Small intestine (tissue), 7 donors: ENCODE results near the gene NPIPA5. TPM values are rescaled to one million over a fixed set of nuclear protein-coding genes. Genes with fewer than 3 reads are reported as not detected.
A peak's percentile ranks its signal among the peaks of the same experiment; 100 is the strongest.
"Not testable (repeated sequence)": the region's sequence is repeated elsewhere in the genome, so short reads cannot be mapped to it uniquely, and the experiment has no call there.

Experiments
- DNase-seq, 2 donors: peaks; one replicate each; pipeline versions ENCODE4 v3.0.0 to v3.0.0-alpha.2; 2013
- FAIRE-seq: peaks from 2 replicates; lab custom pipeline; 2012; peaks lifted over from hg19 to GRCh38; lab: Jason Lieb, UNC
- H3K27ac ChIP-seq, 3 donors: one replicate each; pipeline ENCODE4 v1.5.1; 2013; ENCODE audit warnings: low read length in 2 of 3, mild to moderate bottlenecking in 2 of 3, control low read depth in 1 of 3, inconsistent platforms in 1 of 3, low read depth in 1 of 3, moderate library complexity in 1 of 3
- H3K27me3 ChIP-seq, 3 donors: one replicate each; pipeline ENCODE4 v1.6.1; 2013; ENCODE audit warnings: low read length in 3 of 3, inconsistent platforms in 1 of 3; ENCODE audit not compliant: control insufficient read depth in 3 of 3, insufficient read depth in 3 of 3
- H3K36me3 ChIP-seq, 3 donors: one replicate each; pipeline ENCODE4 v1.6.1; 2013; ENCODE audit warnings: low read length in 3 of 3, inconsistent platforms in 1 of 3, low read depth in 1 of 3, mild to moderate bottlenecking in 1 of 3, moderate library complexity in 1 of 3; ENCODE audit not compliant: control insufficient read depth in 3 of 3, insufficient read depth in 2 of 3
- H3K4me1 ChIP-seq, 3 donors: one replicate each; pipeline ENCODE4 v1.6.1; 2013; ENCODE audit warnings: low read length in 2 of 3, inconsistent platforms in 1 of 3, low read depth in 1 of 3, mild to moderate bottlenecking in 1 of 3, moderate library complexity in 1 of 3; ENCODE audit not compliant: control insufficient read depth in 3 of 3, insufficient read depth in 2 of 3
- H3K4me3 ChIP-seq, 3 donors: one replicate each; pipeline ENCODE4 v1.5.1; 2013; ENCODE audit warnings: low read length in 3 of 3, control low read depth in 1 of 3, inconsistent platforms in 1 of 3, low read depth in 1 of 3, mild to moderate bottlenecking in 1 of 3, moderate library complexity in 1 of 3
- H3K9me3 ChIP-seq, 2 donors: one replicate each; pipeline ENCODE4 v1.6.1; 2013; ENCODE audit warnings: low read depth in 1 of 2, low read length in 1 of 2; ENCODE audit not compliant: control insufficient read depth in 2 of 2, insufficient read depth in 1 of 2
- WGBS, 3 donors: extraction: QIAGEN DNeasy Blood & Tissue Kit; methylation state at CpG; one replicate each; pipeline ENCODE4 v1.1.7; 2013; 5-methylcytosine and 5-hydroxymethylcytosine counted together
- polyA plus RNA-seq, 4 donors: library from polyadenylated mRNA; stranded (reverse) in 3 of 4; unstranded in 1 of 4; fragments of 200-250 nt in 3 of 4; fragments of 120-200 nt in 1 of 4; gene quantifications; one replicate each; pipeline versions ENCODE4 v1.2.1 to v1.2.3, GENCODE V29; 2013
- donor health status: healthy with polysubstance abuse.
- donor health status: control.
- donor health status: control.
- donor health status: Bipolar disorder and iron deficiency.
- donor health status: healthy.

NPIPA5 gene
- polyA plus RNA-seq, 4 donors: 2.5 to 17.4 (median 12.6) TPM

GRCh38 chr16:15398618-15399316 lies 20.7 kb upstream of the NPIPA5 start:
- peak; percentile 83 to 87 for DNase-seq
- peaks cover 0 to 15% (median 0%) of the 10 kb centered on the region in 3 donors for H3K36me3 ChIP-seq
- 35 to 62% (median 37%) methylated on average over 14 of the region's 14 CpGs for WGBS, 3 donors
- peak overlapping the region in 2 of 3 donors; percentile 33 to 44 for H3K27ac ChIP-seq
- no peak for FAIRE-seq
- peaks cover 0 to 11% (median 0%) of the 10 kb centered on the region in 3 donors for H3K4me1 ChIP-seq
- no peak overlapping the region for H3K4me3 ChIP-seq
- no peaks in the 10 kb centered on the region for H3K27me3 ChIP-seq
- no peaks in the 10 kb centered on the region for H3K9me3 ChIP-seq

GRCh38 chr16:15396948-15397594 lies 19.0 kb upstream of the NPIPA5 start:
- no peaks in the 10 kb centered on the region for H3K9me3 ChIP-seq
- peaks cover 0 to 11% (median 0%) of the 10 kb centered on the region in 3 donors for H3K4me1 ChIP-seq
- peak overlapping the region in 1 of 3 donors; percentile 68 for H3K4me3 ChIP-seq
- FAIRE-seq (no peak), DNase-seq (no peak)
- 57 to 78% (median 57%) methylated on average over 11 of the region's 11 CpGs for WGBS, 3 donors
- peaks cover 0 to 9% (median 0%) of the 10 kb centered on the region in 3 donors for H3K36me3 ChIP-seq
- H3K27ac ChIP-seq: peak overlapping the region in 1 of 3 donors; percentile 11
- no peaks in the 10 kb centered on the region for H3K27me3 ChIP-seq

GRCh38 chr16:15396509-15396829 lies 18.4 kb upstream of the NPIPA5 start:
- Histone ChIP-seq H3K4me1 (peaks cover 0 to 11% (median 0%) of the 10 kb centered on the region in 3 donors), H3K27ac (peak overlapping the region in 1 of 3 donors; percentile 20), H3K4me3 (peak overlapping the region; percentile 36 to 68 (median 38))
- H3K27me3 ChIP-seq, H3K36me3 ChIP-seq, FAIRE-seq, H3K9me3 ChIP-seq, DNase-seq: not testable (repeated sequence)
- 27 to 65% (median 36%) methylated on average over 8 of the region's 8 CpGs for WGBS, 3 donors

GRCh38 chr16:15395631-15396508 lies 17.8 kb upstream of the NPIPA5 start, which contains the start of gene MPV17L:
Gene MPV17L, plus strand, starts transcription at chr16:15395754. Its CDS starts 144 bp downstream, at chr16:15395898.
- H3K9me3 ChIP-seq, FAIRE-seq, H3K27me3 ChIP-seq, H3K36me3 ChIP-seq: not testable (repeated sequence)
- DNase-seq: peak; percentile 53
- 2 to 4% (median 4%) methylated on average over 52 to 79 of the region's 79 CpGs for WGBS, 3 donors
- Histone ChIP-seq H3K4me1 (peaks cover 0 to 11% (median 0%) of the 10 kb centered on the region in 3 donors), H3K4me3 (peak within 1 kb of the TSS; percentile 36 to 68 (median 38)), H3K27ac (peak within 1 kb of the TSS in 2 of 3 donors; percentile 31 to 43)

GRCh38 chr16:15393025-15393424 lies 14.9 kb upstream of the NPIPA5 start:
- H3K9me3 ChIP-seq, DNase-seq, H3K27me3 ChIP-seq, H3K4me1 ChIP-seq, FAIRE-seq, H3K36me3 ChIP-seq, H3K27ac ChIP-seq, H3K4me3 ChIP-seq: not testable (repeated sequence)
- 84 to 91% (median 84%) methylated on average over 6 to 7 of the region's 8 CpGs for WGBS, 3 donors

- not testable (repeated sequence) for FAIRE-seq, H3K9me3 ChIP-seq, H3K27ac ChIP-seq, H3K4me3 ChIP-seq, H3K4me1 ChIP-seq, DNase-seq, H3K27me3 ChIP-seq, H3K36me3 ChIP-seq
- WGBS, 3 donors: 66 to 79% (median 70%) methylated on average over 5 of the region's 5 CpGs
These were observed 11.8 kb upstream of the NPIPA5 start for GRCh38 chr16:15389916-15390315.

- not testable (repeated sequence) for FAIRE-seq, H3K36me3 ChIP-seq, H3K4me3 ChIP-seq, DNase-seq, H3K27ac ChIP-seq, H3K4me1 ChIP-seq, H3K27me3 ChIP-seq, H3K9me3 ChIP-seq
- 77 to 87% (median 84%) methylated on average over 6 of the region's 6 CpGs for WGBS, 3 donors
These were observed 10.0 kb upstream of the NPIPA5 start for GRCh38 chr16:15388060-15388459.

GRCh38 chr16:15382810-15383209 lies 4.7 kb upstream of the NPIPA5 start:
- not testable (repeated sequence) for DNase-seq, H3K9me3 ChIP-seq, H3K36me3 ChIP-seq, H3K4me1 ChIP-seq, H3K27me3 ChIP-seq, FAIRE-seq, H3K27ac ChIP-seq, H3K4me3 ChIP-seq
- 49 to 75% (median 57%) methylated on average over 3 of the region's 3 CpGs for WGBS, 3 donors
